ENCODE results near the gene UBE2V1. TPM values are rescaled to one million over a fixed set of nuclear protein-coding genes. Genes with fewer than 3 reads are reported as not detected.

The UBE2V1 gene
- total RNA-seq, 2 experiments from 2014 or later: 115 to 140 TPM

DNA sequence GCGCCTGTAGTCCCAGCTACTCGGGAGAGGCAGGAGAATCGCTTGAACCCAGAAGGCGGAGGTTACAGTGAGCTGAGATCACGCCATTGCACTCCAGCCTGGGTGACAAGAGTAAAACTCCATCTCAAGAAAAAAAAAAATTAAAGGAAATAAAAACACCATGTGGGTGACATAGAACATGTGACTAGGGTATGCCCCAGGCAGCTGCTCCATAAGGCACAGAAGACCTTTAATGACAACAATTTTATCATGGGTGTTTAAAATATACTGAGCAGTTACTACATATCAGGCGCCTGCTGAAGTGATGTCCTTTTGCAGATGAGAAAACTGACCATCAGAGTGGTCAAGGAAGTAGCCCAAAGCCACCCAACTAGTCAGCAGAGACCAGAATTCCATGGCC, 32.6 kb upstream of the UBE2V1 start:
- Mint-ChIP-seq H3K4me1 (ENCODE audit: low read depth) (peaks cover 58% of the 10 kb centered on the region), H3K27ac (peak overlapping the region; percentile 99), H3K27me3 (no peaks in the 10 kb centered on the region), H3K36me3 (ENCODE audit: low read depth) (peaks cover 65% of the 10 kb centered on the region), H3K9me3 (no peaks in the 10 kb centered on the region), H3K4me3 (no peak overlapping the region)
- CTCF ChIA-PET: interaction anchor here (1.0 to 1.1 kb wide), 2 partner anchors 24 to 25 kb away, joined by 3 read pairs; no protein-coding TSS in a partner anchor
- DNase-seq (no peak), ATAC-seq (ENCODE audit: poor library complexity) (no peak)
- POLR2A ChIA-PET: interaction anchor here (1.2 kb wide), 1 partner anchor 8 kb away, joined by 7 read pairs; the partner anchor contains the start of gene PEDS1
- no peaks in the 10 kb centered on the region for H3K9me3 ChIP-seq (ENCODE audit: control insufficient read depth in 1 of 2, insufficient read depth in 1 of 2, low read length in 2 of 2)
- H3K27me3 ChIP-seq (ENCODE audit: control insufficient read depth in 1 of 2, insufficient read depth in 2 of 2, low read length in 2 of 2): no peaks in the 10 kb centered on the region
- TF ChIP-seq, protein P1, sequence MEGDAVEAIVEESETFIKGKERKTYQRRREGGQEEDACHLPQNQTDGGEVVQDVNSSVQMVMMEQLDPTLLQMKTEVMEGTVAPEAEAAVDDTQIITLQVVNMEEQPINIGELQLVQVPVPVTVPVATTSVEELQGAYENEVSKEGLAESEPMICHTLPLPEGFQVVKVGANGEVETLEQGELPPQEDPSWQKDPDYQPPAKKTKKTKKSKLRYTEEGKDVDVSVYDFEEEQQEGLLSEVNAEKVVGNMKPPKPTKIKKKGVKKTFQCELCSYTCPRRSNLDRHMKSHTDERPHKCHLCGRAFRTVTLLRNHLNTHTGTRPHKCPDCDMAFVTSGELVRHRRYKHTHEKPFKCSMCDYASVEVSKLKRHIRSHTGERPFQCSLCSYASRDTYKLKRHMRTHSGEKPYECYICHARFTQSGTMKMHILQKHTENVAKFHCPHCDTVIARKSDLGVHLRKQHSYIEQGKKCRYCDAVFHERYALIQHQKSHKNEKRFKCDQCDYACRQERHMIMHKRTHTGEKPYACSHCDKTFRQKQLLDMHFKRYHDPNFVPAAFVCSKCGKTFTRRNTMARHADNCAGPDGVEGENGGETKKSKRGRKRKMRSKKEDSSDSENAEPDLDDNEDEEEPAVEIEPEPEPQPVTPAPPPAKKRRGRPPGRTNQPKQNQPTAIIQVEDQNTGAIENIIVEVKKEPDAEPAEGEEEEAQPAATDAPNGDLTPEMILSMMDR (IDR thresholded peaks at IDR 0.05): no peak
- intact Hi-C loops (cut with DNase I, micrococcal nuclease): no loop called here
- H3K27ac ChIP-seq (ENCODE audit: low read depth in 1 of 2, low read length in 2 of 2): peak overlapping the region in 1 of 2 donors; percentile 93
- peaks cover 35% of the 10 kb centered on the region for H3K36me3 ChIP-seq (ENCODE audit: insufficient read depth, low read length)
- peaks cover 64% of the 10 kb centered on the region for H3K4me1 ChIP-seq (ENCODE audit: insufficient read depth, low read length)
- no peak overlapping the region for H3K4me3 ChIP-seq (ENCODE audit: low read length)

DNA sequence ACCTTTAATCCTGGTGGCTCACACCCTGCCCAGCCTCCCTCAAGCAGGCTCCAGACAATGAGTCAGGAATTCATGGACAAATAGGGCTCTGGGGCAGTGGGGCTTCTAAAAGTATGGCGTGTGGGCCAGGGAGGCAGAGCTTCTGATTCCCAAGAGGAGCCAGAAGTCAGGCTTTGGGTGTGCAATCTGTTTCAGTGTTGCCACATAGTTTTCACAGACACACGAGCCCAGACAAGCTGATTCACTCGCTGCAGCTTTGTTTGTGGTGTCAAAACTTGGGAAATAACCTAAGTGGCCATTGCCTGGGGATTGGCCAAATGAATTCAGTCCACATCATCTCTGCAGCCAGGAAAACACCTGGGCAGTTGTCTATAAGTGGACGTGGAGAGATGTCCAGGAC, 31.4 kb upstream of the UBE2V1 start:
- H3K36me3 Mint-ChIP-seq (ENCODE audit: low read depth): peaks cover 65% of the 10 kb centered on the region
- H3K9me3 Mint-ChIP-seq: no peaks in the 10 kb centered on the region
- ATAC-seq (ENCODE audit: poor library complexity): no peak
- ChIA-PET CTCF (interaction anchor here (1.0 kb wide), 1 partner anchor 25 kb away, joined by 3 read pairs; no protein-coding TSS in a partner anchor), POLR2A (interaction anchor here (1.0 to 1.4 kb wide), 2 partner anchors 10 to 29 kb away, joined by 5 to 6 read pairs; partner anchors contain the start of gene PEDS1)
- H3K4me3 Mint-ChIP-seq: no peak overlapping the region
- Histone ChIP-seq H3K36me3 (ENCODE audit: insufficient read depth, low read length) (peaks cover 45% of the 10 kb centered on the region), H3K9me3 (ENCODE audit: control insufficient read depth in 1 of 2, insufficient read depth in 1 of 2, low read length in 2 of 2) (no peaks in the 10 kb centered on the region), H3K4me1 (ENCODE audit: insufficient read depth, low read length) (peaks cover 51% of the 10 kb centered on the region), H3K27ac (ENCODE audit: low read depth in 1 of 2, low read length in 2 of 2) (no peak overlapping the region), H3K4me3 (ENCODE audit: low read length) (no peak overlapping the region), H3K27me3 (ENCODE audit: control insufficient read depth in 1 of 2, insufficient read depth in 2 of 2, low read length in 2 of 2) (no peaks in the 10 kb centered on the region)
- no peak overlapping the region for H3K27ac Mint-ChIP-seq
- no peaks in the 10 kb centered on the region for H3K27me3 Mint-ChIP-seq
- intact Hi-C loops (cut with DNase I, micrococcal nuclease): no loop called here
- H3K4me1 Mint-ChIP-seq (ENCODE audit: low read depth): peaks cover 54% of the 10 kb centered on the region
- TF ChIP-seq, protein P1 (IDR thresholded peaks at IDR 0.05): no peak
- DNase-seq: peak in 2 of 14 experiments; percentile 58 to 72

DNA sequence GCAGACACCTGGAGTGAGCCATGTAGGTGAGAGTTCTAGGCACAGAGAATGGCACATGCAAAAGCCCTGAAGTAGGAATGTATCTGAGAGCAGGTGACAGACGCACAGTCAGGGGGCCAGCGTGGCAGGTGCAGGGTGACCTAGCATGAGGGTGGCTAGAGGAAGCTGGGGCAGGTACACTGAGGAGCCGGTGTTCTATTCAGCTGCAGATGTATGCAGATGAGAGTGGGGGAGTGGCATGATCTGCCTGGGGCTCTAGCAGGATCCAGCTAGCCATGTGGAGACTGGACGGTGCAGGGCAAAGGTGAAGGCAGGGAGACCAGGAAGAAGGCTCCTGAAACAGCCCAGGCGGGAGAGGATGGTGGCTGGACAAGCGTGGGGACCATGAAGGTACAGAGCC, 29.9 kb upstream of the UBE2V1 start:
- DNase-seq (no peak), ATAC-seq (ENCODE audit: poor library complexity) (no peak)
- Histone ChIP-seq H3K27ac (ENCODE audit: low read depth in 1 of 2, low read length in 2 of 2) (no peak overlapping the region), H3K27me3 (ENCODE audit: control insufficient read depth in 1 of 2, insufficient read depth in 2 of 2, low read length in 2 of 2) (no peaks in the 10 kb centered on the region), H3K9me3 (ENCODE audit: control insufficient read depth in 1 of 2, insufficient read depth in 1 of 2, low read length in 2 of 2) (no peaks in the 10 kb centered on the region), H3K4me3 (ENCODE audit: low read length) (no peak overlapping the region), H3K4me1 (ENCODE audit: insufficient read depth, low read length) (peaks cover 41% of the 10 kb centered on the region), H3K36me3 (ENCODE audit: insufficient read depth, low read length) (peaks cover 43% of the 10 kb centered on the region)
- Mint-ChIP-seq H3K4me3 (peak overlapping the region; percentile 20), H3K27ac (peak overlapping the region; percentile 53), H3K36me3 (ENCODE audit: low read depth) (peaks cover 59% of the 10 kb centered on the region), H3K9me3 (no peaks in the 10 kb centered on the region), H3K27me3 (no peaks in the 10 kb centered on the region), H3K4me1 (ENCODE audit: low read depth) (peaks cover 41% of the 10 kb centered on the region)
- ChIA-PET CTCF (no interaction called here), POLR2A (interaction anchor here (1.1 kb wide), 1 partner anchor 10 kb away, joined by 3 read pairs; the partner anchor contains the start of gene PEDS1)
- TF ChIP-seq, protein P1 (IDR thresholded peaks at IDR 0.05): no peak
- intact Hi-C loops (cut with DNase I, micrococcal nuclease): no loop called here

Measured in CD4-positive, alpha-beta T cell (primary cell).